ENCODE results near the gene MDM4. TPM values are rescaled to one million over a fixed set of nuclear protein-coding genes. Genes with fewer than 3 reads are reported as not detected.
A peak's percentile ranks its signal among the peaks of the same experiment; 100 is the strongest.

Gene MDM4
- total RNA-seq, 4 donors from 2014 or later: 56.9 to 96.3 (median 71.5) TPM

- DNase-seq (ENCODE audit: low spot score) (no peak), ATAC-seq (ENCODE audit: low FRiP score) (no peak)
- TF ChIP-seq CTCF (IDR thresholded peaks at IDR 0.05): no peak
Observed at GRCh38 chr1:204472660-204473059, 43.5 kb upstream of the MDM4 start.

GRCh38 chr1:204473400-204473965 is 42.7 kb upstream of the MDM4 start:
- no peak for ATAC-seq (ENCODE audit: low FRiP score)
- no peak for DNase-seq (ENCODE audit: low spot score)
- no peak for TF ChIP-seq CTCF (IDR thresholded peaks at IDR 0.05)

- no peak for DNase-seq (ENCODE audit: low spot score)
- TF ChIP-seq CTCF (IDR thresholded peaks at IDR 0.05): no peak
- ATAC-seq (ENCODE audit: low FRiP score): no peak
Observed at GRCh38 chr1:204475656-204476432, 40.4 kb upstream of the MDM4 start.

GRCh38 chr1:204476563-204476962 is 39.6 kb upstream of the MDM4 start:
- no peak for ATAC-seq (ENCODE audit: low FRiP score)
- no peak for DNase-seq (ENCODE audit: low spot score)
- TF ChIP-seq CTCF (IDR thresholded peaks at IDR 0.05): no peak

GRCh38 chr1:204477036-204477740 is 39.0 kb upstream of the MDM4 start:
- TF ChIP-seq CTCF (IDR thresholded peaks at IDR 0.05): no peak
- ATAC-seq (ENCODE audit: low FRiP score): peak; percentile 24
- no peak for DNase-seq (ENCODE audit: low spot score)

- no peak for ATAC-seq (ENCODE audit: low FRiP score)
- DNase-seq (ENCODE audit: low spot score): no peak
- no peak for TF ChIP-seq CTCF (IDR thresholded peaks at IDR 0.05)
Observed at GRCh38 chr1:204478172-204478899, 37.9 kb upstream of the MDM4 start.

Data from omental fat pad (tissue), 4 donors.